Measurements from ENCODE around the gene FLAD1. TPM values are rescaled to one million over a fixed set of nuclear protein-coding genes. Genes with fewer than 3 reads are reported as not detected.

Gene FLAD1
- total and polyA plus RNA-seq, 2 of the 8 experiments (the other 6 are each of a cell fraction or from before 2014, with no cell fraction given) = 104 to 143 TPM

GRCh38 chr1:155014709-155015508 lies 31.8 kb downstream of the FLAD1 start:
- H3K4ac ChIP-seq (replicated peaks; ENCODE audit: insufficient read length, low read depth, low read length) = no peak overlapping the region
- no peak overlapping the region for H3K4me3 ChIP-seq (ENCODE audit: extremely low read depth in 1 of 4, insufficient read depth in 2 of 4, low read depth in 3 of 4, low read length in 4 of 4)
- H2BK5ac ChIP-seq (ENCODE audit: low read depth, low read length) = no peak overlapping the region
- no peak overlapping the region for H2AFZ ChIP-seq (ENCODE audit: low read length)
- FAIRE-seq (no peak), DNase-seq (ENCODE audit: low read depth in 1 of 2, low spot score in 2 of 2) (no peak)
- no peaks in the 10 kb centered on the region for H3K9me3 ChIP-seq (ENCODE audit: insufficient read depth in 2 of 2, low read depth in 1 of 2, low read length in 1 of 2)
- H4K91ac ChIP-seq (replicated peaks; ENCODE audit: insufficient read length, low read length) = no peak overlapping the region
- peaks cover 3% of the 10 kb centered on the region; the same call in 1 of the 2 replicates for H3K79me1 ChIP-seq (ENCODE audit: low read depth, low read length)
- H3K79me2 ChIP-seq (ENCODE audit: control insufficient read depth in 1 of 2, insufficient read depth in 2 of 2, low read length in 2 of 2) = peaks cover 0 to 12% of the 10 kb centered on the region in 2 experiments; a peak in 2 of 4 replicates
- CTCF ChIA-PET (ENCODE audit: partially characterized antibody) = interaction anchor here (1.0 to 18.6 kb wide), 11 partner anchors 9 to 76 kb away, joined by 3 to 354 read pairs (median 9); partner anchors contain the start of genes ADAM15, DCST1, DCST2 and EFNA4
- no peak overlapping the region for H3K18ac ChIP-seq (ENCODE audit: extremely low read depth, low read length)
- H3K4me1 ChIP-seq (replicated peaks in 1 of 4; ENCODE audit: control insufficient read depth in 3 of 4, insufficient read depth in 4 of 4, low read length in 3 of 4) = peaks cover 8 to 36% (median 31%) of the 10 kb centered on the region in 4 experiments
- H3K23me2 ChIP-seq (ENCODE audit: low read depth, low read length) = no peaks in the 10 kb centered on the region
- H4K5ac ChIP-seq (ENCODE audit: insufficient read length, low read depth, low read length) = no peak overlapping the region
- POLR2A ChIA-PET (ENCODE audit: partially characterized antibody) = interaction anchor here (0.7 to 14.8 kb wide), 9 partner anchors 8 to 153 kb away, joined by 3 to 128 read pairs (median 3); partner anchors contain the start of genes ADAM15, CKS1B, LENEP and SHC1
- no peak overlapping the region for H3K56ac ChIP-seq (replicated peaks; ENCODE audit: insufficient read length, low read depth, low read length)
- no peak overlapping the region for H2BK15ac ChIP-seq (ENCODE audit: low read length)
- no peak overlapping the region for H3K23ac ChIP-seq (ENCODE audit: insufficient read length)
- no peak overlapping the region for H3K14ac ChIP-seq (ENCODE audit: insufficient read length)
- H2BK12ac ChIP-seq (ENCODE audit: low read depth, low read length) = no peak overlapping the region
- H3K9ac ChIP-seq (replicated peaks in 1 of 4; ENCODE audit: extremely low read depth in 1 of 4, low read depth in 3 of 4, low read length in 3 of 4) = no peak overlapping the region
- H2BK20ac ChIP-seq (ENCODE audit: low read length) = no peak overlapping the region
- H3K4me2 ChIP-seq (ENCODE audit: insufficient read depth in 1 of 2, low read depth in 2 of 2, low read length in 2 of 2) = no peak overlapping the region
- H3K36me3 ChIP-seq (ENCODE audit: control insufficient read depth in 2 of 4, insufficient read depth in 4 of 4, low read length in 3 of 4) = peaks cover 0 to 29% (median 13%) of the 10 kb centered on the region in 4 experiments; a peak in 4 of 8 replicates
- H2BK120ac ChIP-seq (replicated peaks; ENCODE audit: low read depth, low read length) = no peak overlapping the region
- H4K20me1 ChIP-seq (replicated peaks in 1 of 2; ENCODE audit: control insufficient read depth in 1 of 2, insufficient read depth in 2 of 2, low read length in 2 of 2) = no peaks in the 10 kb centered on the region
- 95% methylated on average over 29 of the region's 31 CpGs; no CpG with 5 or more reads in 1 of the 2 experiments for WGBS, 2 experiments (ENCODE audit: extremely low coverage in 1 of 2, insufficient coverage in 1 of 2, insufficient read length in 1 of 2, insufficient replicate concordance in 2 of 2, low coverage in 1 of 2, low lambda C conversion rate in 2 of 2, missing lambda C conversion rate in 1 of 2)
- H3K27me3 ChIP-seq (replicated peaks in 1 of 4; ENCODE audit: control insufficient read depth in 3 of 4, extremely low read depth in 1 of 4, insufficient read depth in 3 of 4, low read length in 3 of 4) = 0 out of 7 replicates have a peak, but pooled peaks cover 0 to under 1% (median 0%) of the 10 kb centered on the region in 4 experiments
- H4K8ac ChIP-seq (ENCODE audit: extremely low read depth, insufficient read depth, low read length) = no peak overlapping the region
- H3K27ac ChIP-seq (ENCODE audit: low read depth, low read length) = no peak overlapping the region
- no peak overlapping the region for H2AK5ac ChIP-seq (ENCODE audit: low read depth, low read length)
- TF ChIP-seq JUN (IDR thresholded peaks at IDR 0.05; ENCODE audit: low read depth, low read length) = no peak
- no peak for TF ChIP-seq EP300 (IDR thresholded peaks at IDR 0.05; ENCODE audit: borderline replicate concordance in 1 of 2, low read depth in 2 of 2, low read length in 2 of 2)
- TF ChIP-seq SP1 (IDR thresholded peaks at IDR 0.05; ENCODE audit: low read depth, low read length) = no peak
- no peak for TF ChIP-seq NRF1 (IDR thresholded peaks at IDR 0.05; ENCODE audit: low read depth, low read length)
- no peak for TF ChIP-seq CEBPB (IDR thresholded peaks at IDR 0.05; ENCODE audit: low read depth, low read length)
- no peak for TF ChIP-seq BCL11A (IDR thresholded peaks at IDR 0.05; ENCODE audit: low read depth in 2 of 2, low read length in 2 of 2)
- TF ChIP-seq SIX5 (IDR thresholded peaks at IDR 0.05; ENCODE audit: low read depth, low read length) = no peak
- no peak for TF ChIP-seq RAD21 (IDR thresholded peaks at IDR 0.05 in 1 of 2, conservative IDR thresholded peaks at IDR 0.05 in 1 of 2; ENCODE audit: low read depth in 2 of 2, low read length in 2 of 2)
- TF ChIP-seq RFX5 (IDR thresholded peaks at IDR 0.05; ENCODE audit: borderline replicate concordance, low read depth, low read length) = no peak
- TF ChIP-seq GTF2F1 (IDR thresholded peaks at IDR 0.05; ENCODE audit: borderline replicate concordance, low read depth, low read length) = no peak

Measured in H1 (cell line).